ENCODE results near the gene ICA1L.

- TF ChIP-seq POLR2A (IDR thresholded peaks at IDR 0.05) (no peak), CTCF (IDR thresholded peaks at IDR 0.05) (no peak), POLR2AphosphoS5 (IDR thresholded peaks at IDR 0.05) (no peak)
These were observed 53.8 kb downstream of the ICA1L start for GRCh38 chr2:202817771-202818170.
